Stimulated activated CD4-positive, alpha-beta T cell treated with anti-CD3 and anti-CD28 coated beads, Interleukin-1b, Interleukin-23, amount 100 ng/mL, for 1 hour (primary cell): ENCODE data around the gene MSANTD7.
A peak's percentile ranks its signal among the peaks of the same experiment; 100 is the strongest.
"Not testable (repeated sequence)": the region's sequence is repeated elsewhere in the genome, so short reads cannot be mapped to it uniquely, and the experiment has no call there.

Experiments used
- DNase-seq, 2 donors: peaks; one replicate each; pipeline ENCODE4 v3.0.0-alpha.2; 2020; ENCODE audit warnings: low read depth in 2 of 2

The MSANTD7 gene

GRCh38 chr10:14837003-14837756, 926 bp upstream of the MSANTD7 start:
- DNase-seq, result no peak

DNA sequence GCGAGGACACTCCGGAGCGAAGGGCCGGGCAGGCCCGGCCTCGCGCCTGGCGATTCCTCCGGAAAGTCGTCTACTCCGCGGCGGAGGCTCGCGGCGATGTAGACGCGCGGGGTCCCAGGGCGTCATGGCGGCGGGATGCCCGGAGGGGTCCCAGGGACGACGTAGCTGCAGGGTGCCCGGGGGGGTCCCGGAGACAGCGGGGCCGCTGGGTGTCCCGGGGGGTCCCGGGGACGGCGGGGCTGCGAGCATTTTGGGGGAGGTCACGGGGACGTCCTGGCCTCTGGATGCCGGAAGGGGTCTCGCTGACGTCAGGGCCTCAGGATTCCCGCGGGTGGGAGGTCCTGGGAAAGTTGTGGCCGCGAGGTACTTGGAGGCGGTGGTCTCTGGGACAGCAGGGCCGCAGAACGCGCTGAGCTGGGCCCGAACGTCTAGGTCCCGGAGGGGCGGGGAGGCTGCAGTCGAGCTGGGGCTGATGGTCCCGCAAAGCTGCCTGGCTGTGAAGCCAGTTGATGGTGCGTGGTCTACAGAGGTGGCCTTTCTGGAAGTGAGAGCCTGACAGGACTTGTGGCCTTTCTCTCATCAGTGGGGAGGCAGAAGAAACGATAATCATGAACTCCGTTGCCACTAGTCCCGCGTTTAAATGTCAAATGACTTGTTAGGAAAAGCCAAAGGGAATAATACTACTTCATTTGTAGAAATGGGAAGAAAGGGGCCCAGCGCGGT, 637 bp downstream of the MSANTD7 start:
- DNase-seq, result no peak

DNA sequence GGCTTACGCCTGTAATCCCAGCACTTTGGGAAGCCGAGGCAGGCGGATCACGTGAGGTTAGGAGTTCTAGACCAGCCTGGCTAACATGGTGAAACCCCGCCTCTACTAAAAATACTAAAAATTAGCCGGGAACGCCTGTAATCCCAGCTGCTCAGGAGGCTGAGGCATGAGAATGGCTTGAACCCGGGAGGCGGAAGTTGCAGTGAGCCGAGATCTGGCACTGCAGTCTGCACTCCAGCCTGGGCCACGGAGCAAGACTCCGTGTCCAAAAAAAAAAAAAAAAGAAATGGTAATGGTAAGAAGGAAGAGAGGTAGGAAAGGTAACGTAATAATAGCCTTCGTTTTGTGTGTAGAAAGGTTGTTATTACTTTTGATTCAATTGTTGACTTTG, 1.2 kb downstream of the MSANTD7 start:
- DNase-seq, result no peak

DNA sequence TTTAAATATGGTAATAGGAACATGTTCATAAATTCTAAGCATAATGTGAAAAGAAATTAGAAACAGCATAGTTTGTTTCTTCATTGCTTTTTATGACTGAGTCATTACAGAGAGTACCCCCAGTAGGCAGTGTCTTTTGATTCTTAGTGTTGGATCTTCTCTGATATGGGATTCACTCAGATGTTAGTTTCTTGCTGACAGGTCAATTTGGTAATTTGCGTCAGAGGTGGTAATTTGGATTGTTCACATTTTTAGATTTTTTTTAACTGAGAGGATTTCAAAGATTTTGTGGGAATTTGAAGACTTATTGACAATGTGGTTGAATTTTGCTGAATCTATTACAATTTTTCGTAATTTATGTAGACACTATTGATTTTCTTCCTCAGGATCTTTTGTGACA, 2.1 kb downstream of the MSANTD7 start:
- DNase-seq, result no peak

DNA sequence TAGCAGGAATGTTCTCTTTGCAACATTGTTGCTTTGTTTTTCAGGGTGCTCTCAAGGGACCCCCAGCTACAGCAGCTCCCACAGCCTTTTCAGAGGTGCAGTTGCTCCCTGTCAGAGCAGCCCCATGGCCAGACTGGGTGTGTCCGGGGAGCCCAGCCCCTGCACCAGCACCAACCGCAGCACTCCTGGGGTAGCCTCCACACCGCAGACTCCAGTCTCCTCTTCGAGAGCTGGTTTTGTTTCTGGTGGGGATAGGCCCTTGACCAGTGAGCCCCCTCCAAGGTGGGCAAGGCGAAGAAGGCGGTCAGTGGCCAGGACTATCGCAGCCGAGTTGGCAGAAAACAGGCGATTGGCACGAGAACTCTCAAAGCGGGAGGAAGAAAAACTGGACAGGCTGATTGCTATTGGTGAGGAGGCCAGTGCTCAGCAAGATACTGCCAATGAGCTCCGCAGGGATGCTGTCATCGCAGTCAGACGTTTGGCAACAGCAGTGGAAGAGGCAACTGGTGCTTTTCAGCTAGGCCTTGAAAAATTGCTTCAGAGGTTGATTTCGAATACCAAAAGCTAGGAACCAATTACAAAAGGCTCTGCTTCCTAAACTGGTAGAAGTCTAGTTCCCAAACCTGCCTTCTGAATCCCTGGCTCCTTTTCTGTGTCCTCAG, 5.4 kb downstream of the MSANTD7 start:
- no peak for DNase-seq

DNA sequence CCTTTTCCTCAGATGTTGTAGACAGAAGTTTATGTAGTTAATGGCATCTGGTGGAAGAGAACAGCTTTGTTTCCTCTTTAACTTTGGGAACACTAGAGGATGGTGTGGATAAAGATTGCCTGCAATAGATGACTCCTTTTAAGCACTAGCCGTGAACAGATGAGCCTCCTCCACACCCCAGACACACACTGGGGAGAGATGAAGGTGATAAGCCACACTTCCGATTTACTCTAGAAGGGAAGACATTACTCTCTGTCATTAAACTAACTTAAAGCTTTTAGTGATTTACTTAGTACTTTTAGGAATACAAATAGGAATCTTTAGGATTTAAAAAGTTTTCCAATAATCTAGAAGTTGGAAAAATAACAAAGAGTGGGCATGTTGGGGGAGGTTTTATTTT, 6.8 kb downstream of the MSANTD7 start:
- DNase-seq, result no peak

DNA sequence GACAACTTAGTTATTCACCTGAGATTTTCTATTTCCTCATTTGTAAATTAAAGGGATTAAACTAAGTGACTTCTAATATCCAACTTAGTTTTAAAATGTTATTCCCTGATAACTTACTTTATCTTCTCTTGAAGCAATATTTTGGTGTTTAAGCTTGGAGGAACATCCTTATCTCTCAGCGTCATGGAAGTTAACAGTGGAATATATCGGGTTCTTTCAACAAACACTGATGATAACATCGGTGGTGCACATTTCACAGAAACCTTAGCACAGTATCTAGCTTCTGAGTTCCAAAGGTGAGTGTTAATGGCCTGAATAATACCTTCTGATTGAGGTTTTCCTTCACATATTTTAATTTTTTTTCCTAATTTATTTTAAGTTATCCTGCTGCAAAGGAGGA, 14.1 kb downstream of the MSANTD7 start:
- DNase-seq, result no peak

GRCh38 chr10:14855453-14855852, 17.3 kb downstream of the MSANTD7 start:
- DNase-seq, result no peak

DNA sequence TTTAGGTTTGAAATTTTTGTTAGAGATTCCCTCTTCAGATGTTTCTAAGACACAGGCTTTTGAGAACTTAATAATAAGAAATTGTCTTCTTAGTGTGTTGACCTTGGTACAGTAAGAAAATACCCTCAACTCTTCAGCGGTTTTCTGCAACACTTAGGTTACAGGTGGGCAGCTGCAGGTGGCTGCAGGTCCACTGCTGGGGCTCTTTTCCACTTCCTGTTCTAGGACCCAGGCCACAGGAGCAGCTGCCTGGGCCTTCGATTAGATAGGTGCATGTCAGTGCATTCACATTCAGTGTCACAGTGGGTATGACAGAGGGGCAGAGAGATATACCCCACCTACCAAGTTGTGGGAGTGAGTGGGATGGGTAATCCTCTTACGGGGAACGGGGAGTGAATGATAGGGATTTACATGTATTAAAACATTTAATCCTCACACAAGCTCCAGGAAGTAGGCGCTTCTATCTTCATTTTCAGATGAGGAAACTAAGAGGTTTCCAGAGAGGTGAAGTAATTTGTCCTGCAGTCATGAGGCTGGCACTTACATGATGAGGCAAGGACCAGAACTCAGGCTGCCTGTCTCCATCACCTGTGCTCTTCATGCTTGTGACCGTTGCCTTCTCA, 20.3 kb downstream of the MSANTD7 start:
- DNase-seq, result no peak

DNA sequence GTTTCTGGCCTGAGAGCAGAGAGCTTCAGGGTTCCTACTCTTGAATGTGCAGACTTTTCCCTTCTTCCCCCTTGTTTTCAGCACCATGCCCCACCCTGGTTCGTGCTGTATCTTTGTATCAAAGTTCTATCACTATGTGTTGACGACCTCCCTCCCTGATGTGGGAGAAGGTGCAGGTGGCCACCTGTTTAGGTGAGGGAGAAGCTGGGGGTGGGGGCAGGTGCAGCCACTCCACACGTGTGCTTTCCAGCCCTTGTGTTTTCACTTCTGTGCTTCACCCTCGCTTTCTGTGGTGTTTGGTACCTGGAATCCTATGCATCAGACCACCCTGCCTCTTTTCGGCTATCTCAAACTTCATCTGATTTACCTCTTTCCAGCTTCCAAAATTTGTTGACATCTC, 20.9 kb downstream of the MSANTD7 start:
- DNase-seq, result no peak

GRCh38 chr10:14859775-14860174, 21.7 kb downstream of the MSANTD7 start:
- DNase-seq, result no peak

DNA sequence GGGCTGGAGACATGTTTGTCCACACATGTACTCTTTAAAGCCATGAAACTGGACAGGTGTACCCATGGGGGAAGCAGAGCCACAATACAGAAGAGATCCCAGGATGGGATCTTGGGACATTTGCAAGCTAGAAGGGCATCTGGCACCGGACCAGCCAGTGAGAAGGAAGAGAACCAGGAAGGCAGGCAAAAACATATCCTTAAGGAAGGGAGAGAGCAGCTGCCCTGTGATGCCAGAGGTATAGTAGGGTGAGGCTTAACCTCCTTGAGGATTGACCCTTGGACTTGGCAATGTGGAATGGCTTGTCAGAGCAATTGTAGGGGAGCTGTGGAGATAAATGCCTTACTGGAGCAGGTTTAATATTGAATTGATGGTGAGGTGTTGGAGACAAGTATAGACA, 22.7 kb downstream of the MSANTD7 start:
- DNase-seq, result no peak

- DNase-seq, result not testable (repeated sequence)
These were observed 26.4 kb downstream of the MSANTD7 start for GRCh38 chr10:14864466-14864865.

DNA sequence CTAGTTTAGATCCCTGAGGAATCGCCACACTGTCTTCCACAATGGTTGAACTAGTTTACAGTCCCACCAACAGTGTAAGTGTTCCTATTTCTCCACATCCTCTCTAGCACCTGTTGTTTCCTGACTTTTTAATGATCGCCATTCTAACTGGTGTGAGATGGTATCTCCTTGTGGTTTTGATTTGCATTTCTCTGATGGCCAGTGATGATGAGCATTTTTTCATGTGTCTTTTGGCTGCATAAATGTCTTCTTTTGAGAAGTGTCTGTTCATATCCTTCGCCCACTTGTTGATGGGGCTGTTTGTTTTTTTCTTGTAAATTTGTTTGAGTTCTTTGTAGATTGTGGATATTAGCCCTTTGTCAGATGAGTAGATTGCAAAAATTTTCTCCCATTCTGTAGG, 26.8 kb downstream of the MSANTD7 start:
- DNase-seq, result not testable (repeated sequence)

DNA sequence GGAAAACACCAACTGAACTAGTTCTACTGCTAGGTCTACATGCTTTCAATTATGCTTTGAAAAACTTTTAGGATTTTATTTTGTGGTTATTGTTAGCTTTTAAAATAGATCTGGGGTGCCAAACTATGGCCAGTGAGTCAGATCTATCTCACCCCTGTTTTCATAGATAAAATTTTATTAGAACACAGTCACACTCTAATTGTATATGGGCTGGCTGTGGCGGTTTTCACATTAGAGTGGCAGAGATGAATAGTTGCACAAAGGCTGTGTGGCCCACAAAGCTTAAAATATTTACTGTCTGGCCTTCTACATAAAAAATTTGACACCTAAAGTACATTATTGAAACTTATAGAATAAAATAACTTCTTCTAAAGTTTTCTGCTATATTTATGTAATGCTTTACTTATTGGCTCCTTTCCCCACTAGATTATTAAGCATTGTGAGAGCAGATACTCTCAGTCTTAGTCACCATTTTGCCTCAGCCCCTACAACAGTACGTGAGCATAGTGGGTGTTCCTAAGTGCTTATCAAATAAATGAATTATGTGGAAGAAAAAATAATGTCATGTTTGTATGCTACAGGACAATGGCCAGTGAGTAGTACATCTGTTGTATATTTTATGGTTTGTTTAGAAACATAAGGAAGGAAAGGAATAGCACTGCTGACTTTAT, 35.1 kb downstream of the MSANTD7 start:
- no peak for DNase-seq

DNA sequence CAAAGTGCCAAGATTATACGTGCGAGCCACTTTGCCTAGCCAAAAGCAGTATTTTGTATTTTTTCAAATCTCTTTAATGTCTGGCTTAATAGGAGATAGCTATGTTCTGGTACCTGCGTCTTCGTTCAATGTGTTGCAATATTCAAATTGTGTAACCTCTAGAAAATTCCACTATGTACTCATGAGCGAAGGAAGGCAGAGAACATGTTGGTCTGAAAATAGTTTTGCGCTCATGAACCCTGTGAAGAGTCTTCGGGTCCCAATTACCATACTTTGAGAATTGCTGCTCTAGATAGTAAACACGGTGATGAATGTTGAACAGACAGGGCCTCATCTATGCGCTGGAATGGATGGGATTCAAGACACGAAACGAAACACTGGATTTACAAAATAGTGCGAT, 37.8 kb downstream of the MSANTD7 start:
- no peak for DNase-seq

GRCh38 chr10:14876764-14877163, 38.7 kb downstream of the MSANTD7 start:
- DNase-seq, result no peak

GRCh38 chr10:14878266-14879123, 40.4 kb downstream of the MSANTD7 start, which contains the start of gene SUV39H2:
TSS of gene SUV39H2 (plus strand) at chr10:14878866. CDS start at chr10:14878889, 23 bp downstream.
- peak; percentile 78 to 84 for DNase-seq

GRCh38 chr10:14879124-14879927, 41.2 kb downstream of the MSANTD7 start:
- peak in 1 of 2 donors; percentile 17 for DNase-seq

- no peak for DNase-seq
These were observed 41.8 kb downstream of the MSANTD7 start for GRCh38 chr10:14879928-14880193.
